Left ventricle myocardium inferior (tissue), 1 donor: ENCODE data around the gene CCNK. TPM values are rescaled to one million over a fixed set of nuclear protein-coding genes. Genes with fewer than 3 reads are reported as not detected.

Experiments
- DNase-seq: peaks from one replicate; pipeline ENCODE4 v3.0.0-alpha.2; 2020
- H3K27ac ChIP-seq: fragments of 200-600 bp; replicated peaks from 2 replicates; pipeline ENCODE4 v1.8.0; 2021
- H3K27me3 ChIP-seq: fragments of 200-600 bp; 2 replicates; pipeline ENCODE4 v1.8.0; 2021; ENCODE audit warnings: low read depth
- H3K36me3 ChIP-seq: fragments of 200-600 bp; 2 replicates; pipeline ENCODE4 v1.8.0; 2021
- H3K4me1 ChIP-seq: fragments of 200-600 bp; 2 replicates; pipeline ENCODE4 v1.8.0; 2021
- H3K4me3 ChIP-seq: fragments of 200-600 bp; 2 replicates; pipeline ENCODE4 v1.8.0; 2021; ENCODE audit warnings: mild to moderate bottlenecking, moderate library complexity
- H3K9me3 ChIP-seq: fragments of 200-600 bp; replicated peaks from 2 replicates; pipeline ENCODE4 v1.8.0; 2021
- intact Hi-C: fragments of 100-400 bp; cut with micrococcal nuclease; formaldehyde crosslinking; loops from one replicate; pipeline ENCODE4 v1.11.0; 2022
- total RNA-seq: library from RNA; stranded (reverse); fragmentation: NEBNext Ultra II Directional; extraction: Animal tissue kit (Norgen Biotek cat#: 25700); gene quantifications from one replicate; pipeline ENCODE4 v1.2.1, GENCODE V29; 2021
- TF ChIP-seq, protein P1 (sequence below): fragments of 200-600 bp; IDR thresholded peaks from 2 replicates; pipeline ENCODE4 v1.8.0; 2021; ENCODE audit warnings: antibody characterized with exemption, mild to moderate bottlenecking, borderline replicate concordance
- donor health status: DM: no; HTN: yes; CAD: no; lungs with severe emphysema.

CCNK gene
- total RNA-seq, 1 donor from 2014 or later: 32.2 TPM

DNA sequence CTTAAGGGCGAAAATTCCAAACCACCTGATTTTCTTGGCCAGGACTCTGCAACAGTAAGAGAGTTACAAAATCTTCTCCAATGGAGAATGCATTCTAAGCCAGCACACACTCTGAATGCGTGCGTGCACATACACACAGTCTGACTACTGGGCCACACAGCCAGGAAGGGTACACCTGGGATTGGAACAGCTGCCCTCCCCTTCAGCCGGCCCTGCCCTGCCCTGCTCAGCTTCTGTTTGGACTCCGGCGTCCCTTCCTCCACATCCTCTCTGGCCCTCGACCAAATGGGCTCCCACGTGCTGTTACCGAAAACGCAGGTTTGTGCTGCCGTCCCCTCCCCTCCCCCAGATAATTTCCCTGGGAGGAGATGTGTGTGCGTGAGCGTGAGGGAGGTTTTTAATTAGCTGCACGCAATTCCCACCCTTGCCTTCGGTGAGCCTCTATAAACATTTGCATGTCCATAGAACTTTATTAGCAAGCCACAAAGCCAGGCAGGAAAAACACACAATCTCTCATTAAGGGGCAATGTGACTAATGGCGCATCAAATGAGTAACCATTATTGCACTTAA, 43.0 kb downstream of the CCNK start:
- TF ChIP-seq, protein P1, sequence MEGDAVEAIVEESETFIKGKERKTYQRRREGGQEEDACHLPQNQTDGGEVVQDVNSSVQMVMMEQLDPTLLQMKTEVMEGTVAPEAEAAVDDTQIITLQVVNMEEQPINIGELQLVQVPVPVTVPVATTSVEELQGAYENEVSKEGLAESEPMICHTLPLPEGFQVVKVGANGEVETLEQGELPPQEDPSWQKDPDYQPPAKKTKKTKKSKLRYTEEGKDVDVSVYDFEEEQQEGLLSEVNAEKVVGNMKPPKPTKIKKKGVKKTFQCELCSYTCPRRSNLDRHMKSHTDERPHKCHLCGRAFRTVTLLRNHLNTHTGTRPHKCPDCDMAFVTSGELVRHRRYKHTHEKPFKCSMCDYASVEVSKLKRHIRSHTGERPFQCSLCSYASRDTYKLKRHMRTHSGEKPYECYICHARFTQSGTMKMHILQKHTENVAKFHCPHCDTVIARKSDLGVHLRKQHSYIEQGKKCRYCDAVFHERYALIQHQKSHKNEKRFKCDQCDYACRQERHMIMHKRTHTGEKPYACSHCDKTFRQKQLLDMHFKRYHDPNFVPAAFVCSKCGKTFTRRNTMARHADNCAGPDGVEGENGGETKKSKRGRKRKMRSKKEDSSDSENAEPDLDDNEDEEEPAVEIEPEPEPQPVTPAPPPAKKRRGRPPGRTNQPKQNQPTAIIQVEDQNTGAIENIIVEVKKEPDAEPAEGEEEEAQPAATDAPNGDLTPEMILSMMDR: no peak
- DNase-seq: peak; percentile 18
- Histone ChIP-seq H3K9me3 (no peaks in the 10 kb centered on the region), H3K36me3 (peaks cover 6% of the 10 kb centered on the region), H3K4me3 (no peak overlapping the region), H3K27ac (peak overlapping the region; percentile 85), H3K4me1 (peaks cover 59% of the 10 kb centered on the region), H3K27me3 (no peaks in the 10 kb centered on the region)
- intact Hi-C loops: no loop called here

DNA sequence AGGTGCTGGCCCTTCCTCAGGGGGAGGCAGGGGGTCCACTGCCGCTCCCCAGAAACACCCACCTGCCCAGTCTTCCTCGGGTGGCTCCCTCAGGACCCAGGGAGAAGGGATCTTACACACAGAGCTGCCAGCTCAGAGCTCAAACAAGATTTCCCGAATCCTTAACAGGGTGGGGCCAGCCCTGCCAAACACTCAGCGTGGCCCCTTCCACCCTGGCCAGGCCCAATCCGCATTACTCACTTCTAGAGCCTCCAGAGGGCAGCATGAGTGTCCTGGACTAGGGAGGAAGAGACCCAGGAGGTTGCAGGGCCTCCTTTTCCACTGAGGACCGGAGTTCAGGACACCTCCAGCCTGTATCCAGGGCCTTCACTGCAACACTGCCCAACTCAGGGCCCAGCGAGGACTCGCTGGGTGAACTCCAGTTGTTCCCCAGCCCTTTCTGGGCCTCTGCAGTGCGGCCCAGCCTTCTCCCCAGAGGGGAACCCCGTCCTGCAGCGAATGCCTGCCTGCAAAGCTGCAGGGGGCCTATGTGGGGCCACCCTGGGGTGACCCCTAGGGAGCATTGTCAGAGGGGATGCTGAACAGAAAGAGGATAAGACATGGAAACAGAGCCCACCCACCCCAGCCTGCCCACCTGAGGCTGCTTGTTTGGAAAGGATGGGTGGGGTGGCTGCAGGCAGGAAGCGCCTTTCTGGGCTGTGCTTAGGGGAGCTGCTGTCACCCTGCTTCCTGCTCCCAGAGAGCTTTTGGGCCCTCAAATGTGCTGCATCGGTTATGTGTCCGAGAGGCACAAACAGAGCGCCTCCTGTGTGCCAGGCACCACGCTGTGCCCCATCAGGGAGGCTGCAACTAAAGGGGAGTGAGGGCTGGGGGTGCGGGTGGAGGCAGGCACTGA, 43.8 kb downstream of the CCNK start:
- H3K27me3 ChIP-seq: no peaks in the 10 kb centered on the region

DNA sequence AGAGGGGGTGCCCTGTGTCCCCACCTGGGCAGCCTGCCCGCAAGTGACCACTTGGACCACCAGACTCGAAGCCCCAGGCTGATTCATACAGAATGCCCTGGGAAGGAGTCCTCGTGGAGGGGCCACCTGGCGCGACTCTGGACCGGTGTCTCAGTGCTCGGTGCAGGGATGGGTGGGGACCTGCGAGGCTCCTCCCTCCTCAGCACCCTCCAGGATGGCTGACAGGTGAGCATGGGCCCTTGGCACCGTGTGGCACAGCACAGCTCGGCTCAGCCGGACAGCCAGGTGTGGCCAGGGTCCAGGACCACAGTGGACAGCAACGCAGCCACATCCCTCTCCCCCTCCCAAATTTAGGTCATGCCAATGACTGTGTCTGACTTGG, 44.5 kb downstream of the CCNK start:
- Histone ChIP-seq H3K36me3 (peaks cover 6% of the 10 kb centered on the region), H3K27ac (peak overlapping the region; percentile 85), H3K27me3 (no peaks in the 10 kb centered on the region), H3K4me3 (no peak overlapping the region), H3K4me1 (peaks cover 61% of the 10 kb centered on the region), H3K9me3 (no peaks in the 10 kb centered on the region)
- intact Hi-C loops: no loop called here
- TF ChIP-seq, protein P1: no peak
- no peak for DNase-seq

More for the DNA sequence above, 43.8 kb downstream of the CCNK start:
- Histone ChIP-seq H3K9me3 (no peaks in the 10 kb centered on the region), H3K4me1 (peaks cover 59% of the 10 kb centered on the region), H3K36me3 (peaks cover 6% of the 10 kb centered on the region), H3K27ac (peak overlapping the region; percentile 85), H3K4me3 (no peak overlapping the region)
- TF ChIP-seq, protein P1: peak; percentile 46
- peak; percentile 13 for DNase-seq
- intact Hi-C loops: no loop called here

DNA sequence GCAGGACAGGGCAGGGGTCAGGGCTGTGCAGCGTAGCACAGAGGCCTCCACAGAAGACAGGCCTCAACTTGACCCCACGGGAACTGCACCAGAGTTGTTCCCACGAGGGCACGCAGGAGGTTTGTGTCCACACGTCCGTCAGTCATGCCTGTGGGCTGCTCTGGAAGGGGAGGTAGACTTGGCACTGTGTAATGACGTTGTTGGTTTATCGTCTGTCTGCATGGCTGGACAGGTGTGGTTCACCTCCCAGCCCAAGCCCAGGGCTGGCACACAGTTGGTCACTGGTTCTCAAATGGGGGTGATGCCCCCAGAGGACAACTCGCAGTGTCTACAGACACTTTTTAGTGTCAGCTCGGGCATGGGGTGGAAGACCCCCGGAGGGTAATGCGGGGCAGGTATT, 45.8 kb downstream of the CCNK start:
- no peaks in the 10 kb centered on the region for H3K9me3 ChIP-seq
- no peak overlapping the region for H3K4me3 ChIP-seq
- no peak for DNase-seq
- intact Hi-C loops: no loop called here
- H3K27ac ChIP-seq: peak overlapping the region; percentile 85
- H3K36me3 ChIP-seq: no peaks in the 10 kb centered on the region
- H3K4me1 ChIP-seq: peaks cover 68% of the 10 kb centered on the region
- TF ChIP-seq, protein P1: no peak
- no peaks in the 10 kb centered on the region for H3K27me3 ChIP-seq

DNA sequence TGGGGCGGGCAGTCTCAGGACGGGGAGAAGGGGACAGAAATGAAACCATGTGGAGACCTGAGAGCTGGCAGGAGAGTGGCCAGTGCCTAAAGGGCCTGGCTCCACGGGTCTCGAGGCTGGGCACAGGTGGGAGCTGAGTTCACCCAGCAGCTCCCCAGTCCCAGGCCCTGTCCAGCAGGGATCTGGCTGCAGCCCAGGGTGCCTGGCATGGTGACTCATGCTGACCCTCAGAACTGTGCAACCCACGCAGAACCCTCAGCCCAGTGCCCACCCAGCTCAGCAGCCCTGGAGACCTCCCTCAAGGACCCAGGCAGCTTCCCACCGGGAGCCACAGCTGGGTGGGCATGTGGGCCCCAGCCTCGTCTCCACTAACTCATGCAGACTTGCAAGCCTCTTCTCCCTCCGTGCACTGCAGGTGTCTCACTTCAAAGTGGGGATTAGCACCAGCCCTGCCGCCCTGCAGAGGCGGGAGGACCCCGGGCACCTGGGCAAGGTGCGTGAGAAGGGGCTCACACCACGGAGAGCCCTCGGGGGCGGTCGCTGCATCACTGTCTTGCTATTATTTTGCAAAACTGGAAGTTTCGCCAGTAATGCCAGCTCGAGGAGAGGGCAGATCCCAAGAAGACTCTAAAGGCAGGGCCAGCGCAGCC, 46.3 kb downstream of the CCNK start:
- intact Hi-C loops: no loop called here
- H3K27me3 ChIP-seq: no peaks in the 10 kb centered on the region
- H3K36me3 ChIP-seq: no peaks in the 10 kb centered on the region
- DNase-seq: no peak
- no peaks in the 10 kb centered on the region for H3K9me3 ChIP-seq
- TF ChIP-seq, protein P1: no peak
- no peak overlapping the region for H3K27ac ChIP-seq
- H3K4me3 ChIP-seq: no peak overlapping the region
- peaks cover 62% of the 10 kb centered on the region for H3K4me1 ChIP-seq
